ENCODE measurements around the gene KCNMA1.

KCNMA1 gene

GRCh38 chr10:77086081-77086480 lies 551.5 kb downstream of the KCNMA1 start:
- no peak for DNase-seq

GRCh38 chr10:77085344-77085743 lies 552.3 kb downstream of the KCNMA1 start:
- no peak for DNase-seq

GRCh38 chr10:77084431-77085144 lies 553.0 kb downstream of the KCNMA1 start:
- DNase-seq, result no peak

GRCh38 chr10:77082601-77083252 lies 554.9 kb downstream of the KCNMA1 start:
- DNase-seq, result peak in 1 of 2 experiments; percentile 12

- DNase-seq, result no peak
These were observed 556.1 kb downstream of the KCNMA1 start for GRCh38 chr10:77081481-77081891.

- DNase-seq, result no peak
These were observed 557.1 kb downstream of the KCNMA1 start for GRCh38 chr10:77080361-77081027.

- peak in 1 of 2 experiments; percentile 7 for DNase-seq
These were observed 557.9 kb downstream of the KCNMA1 start for GRCh38 chr10:77079592-77080300.

- no peak for DNase-seq
These were observed 560.2 kb downstream of the KCNMA1 start for GRCh38 chr10:77077316-77077945.

GRCh38 chr10:77075926-77076325 lies 561.7 kb downstream of the KCNMA1 start:
- DNase-seq, result no peak

- DNase-seq, result no peak
These were observed 563.4 kb downstream of the KCNMA1 start for GRCh38 chr10:77074104-77074624.

- DNase-seq, result no peak
These were observed 564.0 kb downstream of the KCNMA1 start for GRCh38 chr10:77073663-77073960.

- DNase-seq, result no peak
These were observed 564.6 kb downstream of the KCNMA1 start for GRCh38 chr10:77072836-77073662.

- DNase-seq, result no peak
These were observed 565.2 kb downstream of the KCNMA1 start for GRCh38 chr10:77072361-77072835.

- DNase-seq, result no peak
These were observed 565.7 kb downstream of the KCNMA1 start for GRCh38 chr10:77071956-77072355.

GRCh38 chr10:77071001-77071511 lies 566.6 kb downstream of the KCNMA1 start:
- no peak for DNase-seq

GRCh38 chr10:77070346-77070745 lies 567.3 kb downstream of the KCNMA1 start:
- DNase-seq, result no peak

GRCh38 chr10:77068969-77069368 lies 568.6 kb downstream of the KCNMA1 start:
- DNase-seq, result no peak

- DNase-seq, result no peak
These were observed 569.3 kb downstream of the KCNMA1 start for GRCh38 chr10:77068272-77068671.

- no peak for DNase-seq
These were observed 575.2 kb downstream of the KCNMA1 start for GRCh38 chr10:77062381-77062780.

GRCh38 chr10:77060913-77061312 lies 576.7 kb downstream of the KCNMA1 start:
- DNase-seq, result no peak

GRCh38 chr10:77056650-77057049 lies 581.0 kb downstream of the KCNMA1 start:
- DNase-seq, result no peak
